Astrocyte (in vitro differentiated cells and primary cell): ENCODE results near the gene TNPO3. TPM values are rescaled to one million over a fixed set of nuclear protein-coding genes. Genes with fewer than 3 reads are reported as not detected.

Source experiments
- DNase-seq: peaks from one replicate; pipeline ENCODE4 v3.0.0-alpha.2; 2010; ENCODE audit warnings: low read depth
- FAIRE-seq: peaks from 2 replicates; lab custom pipeline; 2011; peaks lifted over from hg19 to GRCh38; lab: Jason Lieb, UNC
- H2AFZ ChIP-seq: 2 replicates; pipeline ENCODE4 v1.6.0; 2012; ENCODE audit warnings: low read depth, low read length, inconsistent platforms
- H3K27ac ChIP-seq: 2 replicates; pipeline ENCODE4 v1.5.1; 2011; ENCODE audit warnings: low read depth, low read length, inconsistent platforms
- H3K27me3 ChIP-seq: 2 replicates; pipeline ENCODE4 v1.6.0; 2011; ENCODE audit warnings: low read length, inconsistent platforms; ENCODE audit not compliant: insufficient read depth
- H3K36me3 ChIP-seq: 2 replicates; pipeline ENCODE4 v1.5.1; 2011; ENCODE audit warnings: low read length, inconsistent platforms; ENCODE audit not compliant: insufficient read depth
- H3K4me1 ChIP-seq: 2 replicates; pipeline ENCODE4 v1.5.1; 2011; ENCODE audit warnings: low read length, inconsistent platforms; ENCODE audit not compliant: insufficient read depth
- H3K4me2 ChIP-seq: 2 replicates; pipeline ENCODE4 v1.6.0; 2012; ENCODE audit warnings: low read length, inconsistent platforms
- H3K4me3 ChIP-seq: 2 replicates; pipeline ENCODE4 v1.5.1; 2011; ENCODE audit warnings: low read depth, mild to moderate bottlenecking, low read length, inconsistent platforms; ENCODE audit not compliant: insufficient read depth
- H3K79me2 ChIP-seq: 2 replicates; pipeline ENCODE4 v1.6.0; 2012; ENCODE audit warnings: mild to moderate bottlenecking, low read length, inconsistent platforms; ENCODE audit not compliant: insufficient read depth
- H3K9ac ChIP-seq: 2 replicates; pipeline ENCODE4 v1.6.0; 2012; ENCODE audit warnings: mild to moderate bottlenecking, low read length, inconsistent platforms
- H3K9me3 ChIP-seq: 2 replicates; pipeline ENCODE4 v1.5.1; 2012; ENCODE audit warnings: low read depth, mild to moderate bottlenecking, low read length, inconsistent platforms; ENCODE audit not compliant: insufficient read depth
- H4K20me1 ChIP-seq: 2 replicates; pipeline ENCODE4 v1.6.0; 2012; ENCODE audit warnings: low read length, inconsistent platforms; ENCODE audit not compliant: insufficient read depth
- H3K27ac Mint-ChIP-seq: one replicate; pipeline ENCODE4 v1.8.0; 2021; ENCODE audit warnings: mild to moderate bottlenecking, mixed read lengths; ENCODE audit not compliant: unreplicated experiment
- H3K27me3 Mint-ChIP-seq: one replicate; pipeline ENCODE4 v1.8.0; 2021; ENCODE audit warnings: low read depth, mixed read lengths; ENCODE audit not compliant: unreplicated experiment
- H3K36me3 Mint-ChIP-seq: one replicate; pipeline ENCODE4 v1.8.0; 2021; ENCODE audit warnings: low read depth, mixed read lengths; ENCODE audit not compliant: unreplicated experiment
- H3K4me1 Mint-ChIP-seq: one replicate; pipeline ENCODE4 v1.8.0; 2021; ENCODE audit warnings: low read depth, mixed read lengths; ENCODE audit not compliant: unreplicated experiment
- H3K4me3 Mint-ChIP-seq: one replicate; pipeline ENCODE4 v1.8.0; 2021; ENCODE audit warnings: mild to moderate bottlenecking, moderate library complexity, mixed read lengths; ENCODE audit not compliant: unreplicated experiment
- H3K9me3 Mint-ChIP-seq: one replicate; pipeline ENCODE4 v1.8.0; 2021; ENCODE audit warnings: mild to moderate bottlenecking, mixed read lengths; ENCODE audit not compliant: unreplicated experiment
- CTCF ChIP-seq: IDR thresholded peaks from 2 replicates; pipeline ENCODE4 v1.5.1; 2011; ENCODE audit warnings: low read depth, mild to moderate bottlenecking, inconsistent platforms, low read length, moderate library complexity; ENCODE audit not compliant: insufficient read depth
- EZH2 ChIP-seq: IDR thresholded peaks from 2 replicates; pipeline ENCODE4 v1.6.1; 2012; ENCODE audit warnings: mild to moderate bottlenecking, low read length, inconsistent platforms; ENCODE audit not compliant: insufficient read depth
- total RNA-seq: library from RNA; stranded (reverse); gene quantifications from 2 replicates; pipeline ENCODE4 v1.2.1, GENCODE V29; 2021

The TNPO3 gene
- total RNA-seq, 1 donor from 2014 or later: 49.2 TPM

- Histone ChIP-seq H3K4me3 (no peak overlapping the region), H4K20me1 (peaks cover 6% of the 10 kb centered on the region), H3K79me2 (no peaks in the 10 kb centered on the region), H3K27ac (no peak overlapping the region), H3K36me3 (peaks cover 47% of the 10 kb centered on the region), H3K27me3 (no peaks in the 10 kb centered on the region), H3K9ac (no peak overlapping the region), H3K9me3 (no peaks in the 10 kb centered on the region), H2AFZ (no peak overlapping the region), H3K4me2 (no peak overlapping the region), H3K4me1 (peaks cover 3% of the 10 kb centered on the region)
- Mint-ChIP-seq H3K4me3 (no peak overlapping the region), H3K27ac (no peak overlapping the region), H3K4me1 (peaks cover 6% of the 10 kb centered on the region), H3K9me3 (no peaks in the 10 kb centered on the region), H3K27me3 (no peaks in the 10 kb centered on the region), H3K36me3 (peaks cover 26% of the 10 kb centered on the region)
- no peak for DNase-seq
- no peak for TF ChIP-seq EZH2
- TF ChIP-seq CTCF: no peak
- no peak for FAIRE-seq
Measured at GRCh38 chr7:128954150-128954549, 100.8 kb downstream of the TNPO3 start.

- Histone ChIP-seq H3K36me3 (peaks cover 29% of the 10 kb centered on the region), H3K9ac (no peak overlapping the region), H3K27me3 (no peaks in the 10 kb centered on the region), H4K20me1 (peaks cover 4% of the 10 kb centered on the region), H3K9me3 (no peaks in the 10 kb centered on the region), H2AFZ (no peak overlapping the region), H3K4me2 (no peak overlapping the region), H3K4me3 (no peak overlapping the region), H3K4me1 (peaks cover 3% of the 10 kb centered on the region), H3K79me2 (no peaks in the 10 kb centered on the region), H3K27ac (no peak overlapping the region)
- no peaks in the 10 kb centered on the region for H3K9me3 Mint-ChIP-seq
- DNase-seq (no peak), FAIRE-seq (no peak)
- peaks cover 6% of the 10 kb centered on the region for H3K4me1 Mint-ChIP-seq
- no peak overlapping the region for H3K4me3 Mint-ChIP-seq
- H3K27ac Mint-ChIP-seq: no peak overlapping the region
- H3K27me3 Mint-ChIP-seq: no peaks in the 10 kb centered on the region
- H3K36me3 Mint-ChIP-seq: peaks cover 25% of the 10 kb centered on the region
- no peak for TF ChIP-seq EZH2
- TF ChIP-seq CTCF: no peak
Measured at GRCh38 chr7:128951296-128951695, 103.6 kb downstream of the TNPO3 start.

- no peak overlapping the region for H3K27ac ChIP-seq
- FAIRE-seq: no peak
Measured at GRCh38 chr7:128948976-128949760, 105.7 kb downstream of the TNPO3 start.

More at GRCh38 chr7:128948976-128949760, 105.7 kb downstream of the TNPO3 start:
- Mint-ChIP-seq H3K4me1 (no peaks in the 10 kb centered on the region), H3K27me3 (peaks cover 8% of the 10 kb centered on the region), H3K9me3 (no peaks in the 10 kb centered on the region), H3K4me3 (no peak overlapping the region), H3K36me3 (peaks cover 25% of the 10 kb centered on the region), H3K27ac (no peak overlapping the region)
- Histone ChIP-seq H3K9ac (no peak overlapping the region), H3K36me3 (peaks cover 20% of the 10 kb centered on the region), H3K4me3 (no peak overlapping the region), H3K4me2 (no peak overlapping the region), H3K4me1 (no peaks in the 10 kb centered on the region), H3K79me2 (no peaks in the 10 kb centered on the region), H3K9me3 (no peaks in the 10 kb centered on the region), H2AFZ (no peak overlapping the region), H3K27me3 (no peaks in the 10 kb centered on the region), H4K20me1 (no peaks in the 10 kb centered on the region)
- no peak for DNase-seq
- TF ChIP-seq CTCF (no peak), EZH2 (no peak)
